SK-N-SH (cell line): ENCODE data around the gene SAYSD1. TPM values are rescaled to one million over a fixed set of nuclear protein-coding genes. Genes with fewer than 3 reads are reported as not detected.

ENCODE experiments used
- CTCF ChIA-PET: fragments of 300-600, 350-600 bp; formaldehyde crosslinking; extraction: SDS; loops from one replicate; lab custom pipeline; 2021; lab: Yijun Ruan, JAX
- POLR2A ChIA-PET: fragments of 350-600 bp; sonication (Branson Sonifier 250); formaldehyde crosslinking; extraction: SDS; loops from one replicate; lab custom pipeline; 2020; ENCODE audit warnings: antibody characterized with exemption, inconsistent platforms; lab: Yijun Ruan, JAX
- DNase-seq: peaks from one replicate; pipeline ENCODE4 v3.0.0; 2012
- H2AFZ ChIP-seq: fragments of 200-600 bp; sonication (generic); 2 replicates; pipeline ENCODE4 v1.8.1; 2016; ENCODE audit warnings: antibody characterized with exemption, mild to moderate bottlenecking, low read depth
- H3F3A ChIP-seq: fragments of 200-600 bp; sonication (generic); replicated peaks from 2 replicates; pipeline ENCODE3; 2016; ENCODE audit warnings: antibody characterized with exemption, mild to moderate bottlenecking; ENCODE audit not compliant: insufficient read depth
- H3K27ac ChIP-seq, 2 experiments: fragments of 200-500 bp in 1 of 2; fragments of 200-600 bp in 1 of 2; sonication (Bioruptor generic) in 1 of 2; sonication (generic), shearing (Covaris generic) in 1 of 2; 2 replicates each; pipeline versions ENCODE4 v1.5.1 to v1.6.1; 2014 to 2016; ENCODE audit warnings: low read depth in 2 of 2, inconsistent platforms in 1 of 2, low read length in 1 of 2, mild to moderate bottlenecking in 1 of 2, mixed read lengths in 1 of 2
- H3K27me3 ChIP-seq: fragments of 200-600 bp; sonication (generic), shearing (Covaris generic); 2 replicates; pipeline ENCODE4 v1.6.1; 2016; ENCODE audit warnings: mixed run types; ENCODE audit not compliant: insufficient read depth
- H3K36me3 ChIP-seq, 2 experiments: fragments of 200-500 bp in 1 of 2; fragments of 200-600 bp in 1 of 2; sonication (Bioruptor generic) in 1 of 2; sonication (generic) in 1 of 2; replicated peaks in 1 of 2; 2 replicates each; pipeline versions ENCODE3 to v1.5.1; 2014 to 2016; ENCODE audit warnings: low read length in 1 of 2, mild to moderate bottlenecking in 1 of 2; ENCODE audit not compliant: insufficient read depth in 2 of 2, control insufficient read depth in 1 of 2
- H3K4me1 ChIP-seq, 2 experiments: fragments of 200-500 bp in 1 of 2; fragments of 200-600 bp in 1 of 2; sonication (Bioruptor generic) in 1 of 2; sonication (generic), shearing (Covaris generic) in 1 of 2; 2 replicates each; pipeline versions ENCODE4 v1.5.1 to v1.6.1; 2014 to 2016; ENCODE audit warnings: low read depth in 1 of 2, low read length in 1 of 2, mixed run types in 1 of 2; ENCODE audit not compliant: insufficient read depth in 2 of 2, control insufficient read depth in 1 of 2
- H3K4me2 ChIP-seq: fragments of 200-600 bp; sonication (generic), shearing (Covaris generic); 2 replicates; pipeline ENCODE4 v1.6.1; 2017; ENCODE audit warnings: mixed run types
- H3K4me3 ChIP-seq, 2 experiments: fragments of 200-500 bp in 1 of 2; fragments of 200-600 bp in 1 of 2; sonication (Bioruptor generic) in 1 of 2; sonication (generic), shearing (Covaris generic) in 1 of 2; 2 replicates each; pipeline versions ENCODE4 v1.5.1 to v1.8.1; 2014 to 2016; ENCODE audit warnings: low read depth in 2 of 2, inconsistent platforms in 1 of 2, low read length in 1 of 2, mild to moderate bottlenecking in 1 of 2, mixed read lengths in 1 of 2, moderate library complexity in 1 of 2
- H3K79me2 ChIP-seq: fragments of 200-600 bp; sonication (generic); 2 replicates; pipeline ENCODE4 v1.8.1; 2017; ENCODE audit warnings: mild to moderate bottlenecking; ENCODE audit not compliant: insufficient read depth
- H3K9ac ChIP-seq: fragments of 200-600 bp; sonication (generic); 2 replicates; pipeline ENCODE4 v1.6.1; 2017; ENCODE audit warnings: mixed run types
- H3K9me2 ChIP-seq: fragments of 200-600 bp; sonication (generic); 2 replicates; pipeline ENCODE4 v1.6.1; 2017; ENCODE audit warnings: mixed run types
- H3K9me3 ChIP-seq: fragments of 200-600 bp; sonication (generic); 2 replicates; pipeline ENCODE4 v1.6.1; 2017; ENCODE audit warnings: mixed run types, mild to moderate bottlenecking, moderate library complexity
- H4K20me1 ChIP-seq: fragments of 200-600 bp; sonication (generic); 2 replicates; pipeline ENCODE4 v1.6.1; 2017; ENCODE audit warnings: mild to moderate bottlenecking, mixed run types; ENCODE audit not compliant: insufficient read depth
- CHD2 ChIP-seq: fragments of 150-350 bp; IDR thresholded peaks from 2 replicates; pipeline ENCODE4 v1.6.1; 2018; ENCODE audit warnings: low read length; ENCODE audit not compliant: partially characterized antibody
- ELF1 ChIP-seq: IDR thresholded peaks from 2 replicates; pipeline ENCODE4 v1.4.0; 2012
- EP300 ChIP-seq, 2 experiments: IDR thresholded peaks; 2 replicates each; pipeline versions ENCODE4 v1.4.0 to v1.6.1; 2012; ENCODE audit warnings: borderline replicate concordance in 1 of 2, low read depth in 1 of 2, low read length in 1 of 2
- FOSL2 ChIP-seq: IDR thresholded peaks from 2 replicates; pipeline ENCODE4 v1.4.0; 2012; ENCODE audit warnings: low read depth, mild to moderate bottlenecking, moderate library complexity, borderline replicate concordance
- JUND ChIP-seq: IDR thresholded peaks from 2 replicates; pipeline ENCODE4 v1.4.0; 2012
- MXI1 ChIP-seq: IDR thresholded peaks from 2 replicates; pipeline ENCODE4 v1.6.1; 2012; ENCODE audit warnings: mild to moderate bottlenecking, low read depth, low read length, improper control_type of control experiment
- NRF1 ChIP-seq: IDR thresholded peaks from 2 replicates; pipeline ENCODE4 v1.6.1; 2012; ENCODE audit warnings: low read depth, mild to moderate bottlenecking, low read length
- RAD21 ChIP-seq: IDR thresholded peaks from 2 replicates; pipeline ENCODE4 v1.6.1; 2012; ENCODE audit warnings: mild to moderate bottlenecking, low read length
- RCOR1 ChIP-seq: fragments of 150-350 bp; IDR thresholded peaks from 2 replicates; pipeline ENCODE4 v1.6.1; 2017; ENCODE audit warnings: antibody characterized with exemption, low read length
- RFX5 ChIP-seq: IDR thresholded peaks from 2 replicates; pipeline ENCODE4 v1.6.1; 2012; ENCODE audit warnings: mild to moderate bottlenecking, improper control_type of control experiment, low read length
- SIN3A ChIP-seq: IDR thresholded peaks from 2 replicates; pipeline ENCODE4 v1.6.1; 2012; ENCODE audit warnings: low read depth, mild to moderate bottlenecking, low read length, moderate library complexity, borderline replicate concordance
- SMC3 ChIP-seq: IDR thresholded peaks from 2 replicates; pipeline ENCODE4 v1.6.1; 2012; ENCODE audit warnings: low read depth, low read length, improper control_type of control experiment
- TAF1 ChIP-seq: IDR thresholded peaks from 2 replicates; pipeline ENCODE4 v1.6.1; 2012; ENCODE audit warnings: low read depth, mild to moderate bottlenecking, low read length, moderate library complexity, borderline replicate concordance
- TCF12 ChIP-seq: IDR thresholded peaks from 2 replicates; pipeline ENCODE4 v1.4.0; 2012
- TEAD4 ChIP-seq: IDR thresholded peaks from 2 replicates; pipeline ENCODE4 v1.4.0; 2012; ENCODE audit warnings: mild to moderate bottlenecking, borderline replicate concordance; ENCODE audit not compliant: insufficient read depth
- WGBS: methylation state at CpG from one replicate; pipeline ENCODE4 v1.1.6; 2017; ENCODE audit warnings: low lambda C conversion rate; 5-methylcytosine and 5-hydroxymethylcytosine counted together
- polyA plus RNA-seq, 3 experiments: library from polyadenylated mRNA; depleted of rRNA; stranded (reverse); fragments of >200 nt; gene quantifications; 2 replicates each; pipeline ENCODE4 v1.2.3, GENCODE V29; 2012
- TF ChIP-seq, protein P1 (sequence below): IDR thresholded peaks from 2 replicates; pipeline ENCODE4 v1.4.0; 2012; ENCODE audit warnings: low read depth
- TF ChIP-seq, protein P2 (sequence below): IDR thresholded peaks from 2 replicates; pipeline ENCODE4 v1.4.0; 2012; ENCODE audit warnings: low read depth, borderline replicate concordance
- TF ChIP-seq, protein P3 (sequence below): IDR thresholded peaks from 2 replicates; pipeline ENCODE4 v1.6.1; 2012; ENCODE audit warnings: mild to moderate bottlenecking, low read depth, low read length, moderate library complexity
- TF ChIP-seq, protein P4 (sequence below): IDR thresholded peaks from 2 replicates; pipeline ENCODE4 v1.4.0; 2012; ENCODE audit warnings: low read depth, borderline replicate concordance
- TF ChIP-seq, protein P5 (sequence below): fragments of 150-350 bp; IDR thresholded peaks from 2 replicates; pipeline ENCODE4 v1.6.1; 2017; ENCODE audit warnings: antibody characterized with exemption, low read length, low read depth, borderline replicate concordance

Gene SAYSD1
- polyA plus RNA-seq, 1 of the 3 experiments (the other 2 are of a cell fraction) = 6.1 TPM

DNA sequence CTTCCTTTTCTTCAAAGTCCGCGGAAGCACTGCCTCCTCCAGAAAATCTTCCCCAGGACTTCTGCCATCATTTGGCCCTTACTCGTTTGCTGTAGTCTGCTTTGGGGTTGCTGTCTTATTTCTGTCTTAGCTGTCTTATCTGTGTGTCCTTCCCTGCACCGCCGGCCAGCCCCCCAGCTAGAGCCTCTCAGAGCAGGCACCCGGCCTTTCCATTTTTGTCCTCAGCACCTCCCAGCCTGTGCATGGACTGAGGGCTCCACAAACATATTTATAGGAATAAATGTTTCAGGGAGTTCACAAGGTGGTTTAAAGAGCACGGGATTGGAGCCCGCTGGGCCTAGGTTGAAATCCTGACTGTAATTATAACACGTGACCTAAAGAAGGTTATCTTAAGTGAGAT, 58.3 kb downstream of the SAYSD1 start:
- Histone ChIP-seq H2AFZ (no peak overlapping the region), H3K27ac (no peak overlapping the region), H3K4me1 (peaks cover 0 to 43% of the 10 kb centered on the region in 2 experiments; a peak in 1 of 4 replicates), H3K4me3 (no peak overlapping the region), H3K4me2 (no peak overlapping the region), H3K27me3 (no peaks in the 10 kb centered on the region), H3K36me3 (no peaks in the 10 kb centered on the region), H3F3A (no peaks in the 10 kb centered on the region), H3K9me3 (no peaks in the 10 kb centered on the region), H3K9me2 (no peaks in the 10 kb centered on the region), H3K79me2 (no peaks in the 10 kb centered on the region), H4K20me1 (no peaks in the 10 kb centered on the region), H3K9ac (no peak overlapping the region)
- 62% methylated on average over 9 of the region's 9 CpGs for WGBS
- ChIA-PET CTCF (interaction anchor here (1.4 to 3.0 kb wide), 3 partner anchors 20 to 184 kb away, joined by 4 to 8 read pairs (median 4); no protein-coding TSS in a partner anchor), POLR2A (no interaction called here)
- TF ChIP-seq, protein P1, sequence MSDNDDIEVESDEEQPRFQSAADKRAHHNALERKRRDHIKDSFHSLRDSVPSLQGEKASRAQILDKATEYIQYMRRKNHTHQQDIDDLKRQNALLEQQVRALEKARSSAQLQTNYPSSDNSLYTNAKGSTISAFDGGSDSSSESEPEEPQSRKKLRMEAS = no peak
- TF ChIP-seq, protein P2, sequence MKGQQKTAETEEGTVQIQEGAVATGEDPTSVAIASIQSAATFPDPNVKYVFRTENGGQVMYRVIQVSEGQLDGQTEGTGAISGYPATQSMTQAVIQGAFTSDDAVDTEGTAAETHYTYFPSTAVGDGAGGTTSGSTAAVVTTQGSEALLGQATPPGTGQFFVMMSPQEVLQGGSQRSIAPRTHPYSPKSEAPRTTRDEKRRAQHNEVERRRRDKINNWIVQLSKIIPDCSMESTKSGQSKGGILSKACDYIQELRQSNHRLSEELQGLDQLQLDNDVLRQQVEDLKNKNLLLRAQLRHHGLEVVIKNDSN = no peak
- TF ChIP-seq CHD2 = no peak
- TF ChIP-seq, protein P3, sequence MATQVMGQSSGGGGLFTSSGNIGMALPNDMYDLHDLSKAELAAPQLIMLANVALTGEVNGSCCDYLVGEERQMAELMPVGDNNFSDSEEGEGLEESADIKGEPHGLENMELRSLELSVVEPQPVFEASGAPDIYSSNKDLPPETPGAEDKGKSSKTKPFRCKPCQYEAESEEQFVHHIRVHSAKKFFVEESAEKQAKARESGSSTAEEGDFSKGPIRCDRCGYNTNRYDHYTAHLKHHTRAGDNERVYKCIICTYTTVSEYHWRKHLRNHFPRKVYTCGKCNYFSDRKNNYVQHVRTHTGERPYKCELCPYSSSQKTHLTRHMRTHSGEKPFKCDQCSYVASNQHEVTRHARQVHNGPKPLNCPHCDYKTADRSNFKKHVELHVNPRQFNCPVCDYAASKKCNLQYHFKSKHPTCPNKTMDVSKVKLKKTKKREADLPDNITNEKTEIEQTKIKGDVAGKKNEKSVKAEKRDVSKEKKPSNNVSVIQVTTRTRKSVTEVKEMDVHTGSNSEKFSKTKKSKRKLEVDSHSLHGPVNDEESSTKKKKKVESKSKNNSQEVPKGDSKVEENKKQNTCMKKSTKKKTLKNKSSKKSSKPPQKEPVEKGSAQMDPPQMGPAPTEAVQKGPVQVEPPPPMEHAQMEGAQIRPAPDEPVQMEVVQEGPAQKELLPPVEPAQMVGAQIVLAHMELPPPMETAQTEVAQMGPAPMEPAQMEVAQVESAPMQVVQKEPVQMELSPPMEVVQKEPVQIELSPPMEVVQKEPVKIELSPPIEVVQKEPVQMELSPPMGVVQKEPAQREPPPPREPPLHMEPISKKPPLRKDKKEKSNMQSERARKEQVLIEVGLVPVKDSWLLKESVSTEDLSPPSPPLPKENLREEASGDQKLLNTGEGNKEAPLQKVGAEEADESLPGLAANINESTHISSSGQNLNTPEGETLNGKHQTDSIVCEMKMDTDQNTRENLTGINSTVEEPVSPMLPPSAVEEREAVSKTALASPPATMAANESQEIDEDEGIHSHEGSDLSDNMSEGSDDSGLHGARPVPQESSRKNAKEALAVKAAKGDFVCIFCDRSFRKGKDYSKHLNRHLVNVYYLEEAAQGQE = no peak
- no peak for TF ChIP-seq MXI1
- TF ChIP-seq SIN3A = no peak
- TF ChIP-seq RFX5 = no peak
- TF ChIP-seq RAD21 = no peak
- TF ChIP-seq ELF1 = no peak
- no peak for TF ChIP-seq RCOR1
- no peak for TF ChIP-seq TCF12
- TF ChIP-seq EP300 (IDR thresholded peaks at IDR 0.05; ENCODE audit: borderline replicate concordance in 1 of 2, low read depth in 1 of 2, low read length in 1 of 2) = no peak
- no peak for TF ChIP-seq TEAD4
- TF ChIP-seq, protein P4, sequence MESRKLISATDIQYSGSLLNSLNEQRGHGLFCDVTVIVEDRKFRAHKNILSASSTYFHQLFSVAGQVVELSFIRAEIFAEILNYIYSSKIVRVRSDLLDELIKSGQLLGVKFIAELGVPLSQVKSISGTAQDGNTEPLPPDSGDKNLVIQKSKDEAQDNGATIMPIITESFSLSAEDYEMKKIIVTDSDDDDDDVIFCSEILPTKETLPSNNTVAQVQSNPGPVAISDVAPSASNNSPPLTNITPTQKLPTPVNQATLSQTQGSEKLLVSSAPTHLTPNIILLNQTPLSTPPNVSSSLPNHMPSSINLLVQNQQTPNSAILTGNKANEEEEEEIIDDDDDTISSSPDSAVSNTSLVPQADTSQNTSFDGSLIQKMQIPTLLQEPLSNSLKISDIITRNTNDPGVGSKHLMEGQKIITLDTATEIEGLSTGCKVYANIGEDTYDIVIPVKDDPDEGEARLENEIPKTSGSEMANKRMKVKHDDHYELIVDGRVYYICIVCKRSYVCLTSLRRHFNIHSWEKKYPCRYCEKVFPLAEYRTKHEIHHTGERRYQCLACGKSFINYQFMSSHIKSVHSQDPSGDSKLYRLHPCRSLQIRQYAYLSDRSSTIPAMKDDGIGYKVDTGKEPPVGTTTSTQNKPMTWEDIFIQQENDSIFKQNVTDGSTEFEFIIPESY = no peak
- TF ChIP-seq FOSL2 = no peak
- TF ChIP-seq NRF1 = no peak
- no peak for TF ChIP-seq SMC3
- TF ChIP-seq, protein P5, sequence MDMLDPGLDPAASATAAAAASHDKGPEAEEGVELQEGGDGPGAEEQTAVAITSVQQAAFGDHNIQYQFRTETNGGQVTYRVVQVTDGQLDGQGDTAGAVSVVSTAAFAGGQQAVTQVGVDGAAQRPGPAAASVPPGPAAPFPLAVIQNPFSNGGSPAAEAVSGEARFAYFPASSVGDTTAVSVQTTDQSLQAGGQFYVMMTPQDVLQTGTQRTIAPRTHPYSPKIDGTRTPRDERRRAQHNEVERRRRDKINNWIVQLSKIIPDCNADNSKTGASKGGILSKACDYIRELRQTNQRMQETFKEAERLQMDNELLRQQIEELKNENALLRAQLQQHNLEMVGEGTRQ = no peak
- TF ChIP-seq JUND = no peak
- TF ChIP-seq TAF1 = no peak
- no peak for DNase-seq
